Right atrium auricular region (tissue), 2 donors: ENCODE measurements around the gene CTNND2. TPM values are rescaled to one million over a fixed set of nuclear protein-coding genes. Genes with fewer than 3 reads are reported as not detected.

Experiments used
- DNase-seq: peaks from one replicate; pipeline ENCODE4 v3.0.0-alpha.2; 2019; ENCODE audit warnings: low spot score
- H3K27ac ChIP-seq, 2 donors: fragments of 200-600 bp; sonication (generic); 1 replicate in 1 of 2; 2 replicates in 1 of 2; pipeline ENCODE4 v1.5.1; 2016 to 2019
- H3K27me3 ChIP-seq, 2 donors: fragments of 200-600 bp; sonication (generic); one replicate each; pipeline versions ENCODE4 v1.5.1 to v1.6.0; 2017 to 2019
- H3K36me3 ChIP-seq: fragments of 200-600 bp; sonication (generic); one replicate; pipeline ENCODE4 v1.5.1; 2016
- H3K4me1 ChIP-seq, 2 donors: fragments of 200-600 bp; sonication (generic); one replicate each; pipeline versions ENCODE4 v1.5.1 to v1.6.0; 2017 to 2019
- H3K4me3 ChIP-seq, 2 donors: fragments of 200-600 bp; sonication (generic); 1 replicate in 1 of 2; 2 replicates in 1 of 2; pipeline ENCODE4 v1.5.1; 2017 to 2019; ENCODE audit warnings: mild to moderate bottlenecking in 1 of 2, moderate library complexity in 1 of 2
- H3K9me3 ChIP-seq, 2 donors: fragments of 200-600 bp; sonication (generic); one replicate each; pipeline ENCODE4 v1.5.1; 2019
- total RNA-seq, 2 donors: library from RNA; depleted of rRNA; stranded (reverse); fragments of >200 nt; gene quantifications; one replicate each; pipeline ENCODE4 v1.1.0, GENCODE V29; 2016
- TF ChIP-seq, protein P1 (sequence below), 2 donors: fragments of 200-600 bp; sonication (generic); IDR thresholded peaks; one replicate each; pipeline ENCODE4 v1.5.1; 2019; ENCODE audit warnings: antibody characterized with exemption in 2 of 2

The CTNND2 gene
- total RNA-seq, 2 donors from 2014 or later, result 8.6 to 9.0 TPM

DNA sequence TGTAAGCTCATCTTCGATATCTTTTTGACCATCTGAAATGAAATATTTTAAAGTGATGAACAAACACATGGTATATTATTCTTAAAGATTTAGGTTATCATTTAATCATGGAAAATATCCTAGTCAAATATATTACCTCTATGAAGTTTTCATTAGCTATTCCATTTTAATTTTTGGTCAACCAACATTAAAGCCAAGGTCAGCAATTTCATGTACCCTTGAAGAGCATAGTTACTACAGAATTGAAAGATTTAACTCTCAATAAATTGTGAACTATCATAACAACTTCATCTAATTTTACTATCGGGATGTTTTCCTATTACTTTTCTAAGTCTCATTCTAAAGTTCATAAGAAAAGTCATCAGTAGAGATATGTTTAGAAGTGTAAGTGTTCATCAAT, 492.6 kb downstream of the CTNND2 start:
- Histone ChIP-seq H3K27me3 (no peaks in the 10 kb centered on the region), H3K27ac (no peak overlapping the region)
- TF ChIP-seq, protein P1, sequence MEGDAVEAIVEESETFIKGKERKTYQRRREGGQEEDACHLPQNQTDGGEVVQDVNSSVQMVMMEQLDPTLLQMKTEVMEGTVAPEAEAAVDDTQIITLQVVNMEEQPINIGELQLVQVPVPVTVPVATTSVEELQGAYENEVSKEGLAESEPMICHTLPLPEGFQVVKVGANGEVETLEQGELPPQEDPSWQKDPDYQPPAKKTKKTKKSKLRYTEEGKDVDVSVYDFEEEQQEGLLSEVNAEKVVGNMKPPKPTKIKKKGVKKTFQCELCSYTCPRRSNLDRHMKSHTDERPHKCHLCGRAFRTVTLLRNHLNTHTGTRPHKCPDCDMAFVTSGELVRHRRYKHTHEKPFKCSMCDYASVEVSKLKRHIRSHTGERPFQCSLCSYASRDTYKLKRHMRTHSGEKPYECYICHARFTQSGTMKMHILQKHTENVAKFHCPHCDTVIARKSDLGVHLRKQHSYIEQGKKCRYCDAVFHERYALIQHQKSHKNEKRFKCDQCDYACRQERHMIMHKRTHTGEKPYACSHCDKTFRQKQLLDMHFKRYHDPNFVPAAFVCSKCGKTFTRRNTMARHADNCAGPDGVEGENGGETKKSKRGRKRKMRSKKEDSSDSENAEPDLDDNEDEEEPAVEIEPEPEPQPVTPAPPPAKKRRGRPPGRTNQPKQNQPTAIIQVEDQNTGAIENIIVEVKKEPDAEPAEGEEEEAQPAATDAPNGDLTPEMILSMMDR (IDR thresholded peaks at IDR 0.05), result no peak

DNA sequence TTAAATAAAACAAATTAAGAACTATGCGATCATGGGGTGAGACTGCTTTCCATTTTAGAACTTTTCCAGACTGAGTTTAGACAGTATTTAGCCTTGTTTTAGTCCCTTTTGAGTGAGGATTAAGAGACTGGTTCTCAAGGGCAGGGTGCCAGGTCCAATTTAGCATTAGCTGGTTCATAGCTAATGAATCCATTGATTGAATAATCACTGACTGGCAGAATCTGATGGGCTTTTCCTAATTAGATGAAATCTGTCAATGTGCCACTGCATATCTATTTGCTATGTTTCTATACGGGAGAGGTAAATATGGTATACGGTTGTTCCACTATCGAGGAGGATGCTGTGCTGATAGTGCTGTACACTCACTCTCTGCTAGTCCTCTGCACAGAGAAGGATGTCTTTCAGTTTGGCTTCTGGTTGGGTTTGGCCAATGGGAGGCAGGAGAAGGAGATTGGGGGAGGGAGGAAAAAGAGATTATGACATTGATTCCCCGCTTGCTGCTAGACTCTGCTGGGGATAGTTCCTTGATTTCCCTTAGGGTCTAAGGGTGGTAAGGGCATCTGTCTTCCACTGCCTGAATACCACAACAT, 496.6 kb downstream of the CTNND2 start:
- TF ChIP-seq, protein P1 (IDR thresholded peaks at IDR 0.05), result no peak
- no peak for DNase-seq
- no peaks in the 10 kb centered on the region for H3K4me1 ChIP-seq
- H3K4me3 ChIP-seq, result no peak overlapping the region
- no peaks in the 10 kb centered on the region for H3K36me3 ChIP-seq
- H3K27ac ChIP-seq, result no peak overlapping the region
- H3K27me3 ChIP-seq, result no peaks in the 10 kb centered on the region
- no peaks in the 10 kb centered on the region for H3K9me3 ChIP-seq

More for the DNA sequence above, 492.6 kb downstream of the CTNND2 start:
- Histone ChIP-seq H3K4me1 (no peaks in the 10 kb centered on the region), H3K36me3 (no peaks in the 10 kb centered on the region), H3K4me3 (no peak overlapping the region), H3K9me3 (peaks cover 0 to 6% of the 10 kb centered on the region in 2 donors)
- DNase-seq, result no peak

DNA sequence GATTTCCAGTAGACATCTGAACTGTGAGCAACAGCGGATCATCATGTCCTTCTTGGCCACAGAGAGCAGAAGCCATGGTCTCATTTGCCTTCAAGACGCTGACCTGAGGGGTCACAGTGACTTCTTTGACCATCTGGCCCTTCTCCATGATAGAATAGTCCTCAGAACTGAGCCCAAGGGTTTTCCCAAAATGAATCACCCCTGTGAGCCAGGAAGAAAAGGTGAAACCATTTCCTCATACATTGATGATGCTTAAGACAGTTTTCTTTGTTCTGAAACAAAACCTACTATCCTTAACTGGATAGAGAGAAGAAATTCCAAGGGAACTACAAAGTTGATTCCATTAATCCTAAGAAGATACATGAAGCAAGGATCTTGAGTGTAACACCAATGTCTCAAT, 503.9 kb downstream of the CTNND2 start:
- no peak overlapping the region for H3K4me3 ChIP-seq
- DNase-seq, result no peak

DNA sequence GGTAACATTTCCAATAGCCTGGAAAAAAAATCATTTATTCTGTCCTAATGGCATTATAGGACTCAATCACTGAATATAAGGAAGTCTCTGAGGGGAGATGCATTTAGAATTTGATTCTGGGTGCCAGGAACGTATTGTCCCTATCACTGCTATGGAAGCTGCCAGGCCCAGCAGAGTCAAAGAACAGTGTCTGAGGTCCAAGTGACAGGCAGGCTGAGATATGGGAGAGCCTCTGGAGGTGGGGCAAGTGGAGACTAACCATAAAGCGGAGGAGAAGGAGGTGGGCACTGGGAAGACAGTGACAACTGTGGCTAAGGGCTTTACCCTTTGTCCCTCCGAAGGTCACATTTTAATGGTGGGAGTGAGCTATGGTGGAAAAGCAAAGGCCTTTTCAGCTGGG, 505.5 kb downstream of the CTNND2 start:
- H3K27me3 ChIP-seq, result no peaks in the 10 kb centered on the region
- TF ChIP-seq, protein P1 (IDR thresholded peaks at IDR 0.05), result no peak
- no peak overlapping the region for H3K27ac ChIP-seq
- no peak overlapping the region for H3K4me3 ChIP-seq
- H3K36me3 ChIP-seq, result no peaks in the 10 kb centered on the region
- peaks cover 0 to 4% of the 10 kb centered on the region in 2 donors for H3K4me1 ChIP-seq
- H3K9me3 ChIP-seq, result no peaks in the 10 kb centered on the region
- no peak for DNase-seq

More for the DNA sequence above, 503.9 kb downstream of the CTNND2 start:
- no peaks in the 10 kb centered on the region for H3K36me3 ChIP-seq
- H3K27me3 ChIP-seq, result no peaks in the 10 kb centered on the region
- peaks cover 0 to 4% of the 10 kb centered on the region in 2 donors for H3K4me1 ChIP-seq
- TF ChIP-seq, protein P1 (IDR thresholded peaks at IDR 0.05), result no peak
- no peak overlapping the region for H3K27ac ChIP-seq
- no peaks in the 10 kb centered on the region for H3K9me3 ChIP-seq

DNA sequence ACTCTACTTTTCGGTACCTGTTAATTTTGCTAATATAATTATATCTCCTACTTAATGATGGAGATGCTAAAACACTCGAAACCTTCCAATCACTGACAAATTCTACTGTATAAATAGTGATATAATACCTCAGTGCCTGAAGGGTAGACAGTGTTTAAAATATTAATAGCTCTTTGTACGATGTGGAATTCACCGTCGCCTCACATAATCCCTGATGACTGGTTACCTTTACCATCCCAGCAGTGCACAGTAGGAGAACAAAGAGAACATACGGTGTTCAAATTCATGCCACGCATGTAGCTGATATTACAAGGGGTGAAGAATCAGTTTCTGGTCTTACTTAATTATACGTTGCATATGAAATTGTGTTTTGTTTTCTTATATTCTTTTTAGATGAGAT, 506.7 kb downstream of the CTNND2 start:
- Histone ChIP-seq H3K4me1 (peaks cover 0 to 4% of the 10 kb centered on the region in 2 donors), H3K9me3 (no peaks in the 10 kb centered on the region), H3K27me3 (no peaks in the 10 kb centered on the region), H3K27ac (no peak overlapping the region), H3K4me3 (no peak overlapping the region), H3K36me3 (no peaks in the 10 kb centered on the region)
- no peak for DNase-seq
- TF ChIP-seq, protein P1 (IDR thresholded peaks at IDR 0.05), result no peak

DNA sequence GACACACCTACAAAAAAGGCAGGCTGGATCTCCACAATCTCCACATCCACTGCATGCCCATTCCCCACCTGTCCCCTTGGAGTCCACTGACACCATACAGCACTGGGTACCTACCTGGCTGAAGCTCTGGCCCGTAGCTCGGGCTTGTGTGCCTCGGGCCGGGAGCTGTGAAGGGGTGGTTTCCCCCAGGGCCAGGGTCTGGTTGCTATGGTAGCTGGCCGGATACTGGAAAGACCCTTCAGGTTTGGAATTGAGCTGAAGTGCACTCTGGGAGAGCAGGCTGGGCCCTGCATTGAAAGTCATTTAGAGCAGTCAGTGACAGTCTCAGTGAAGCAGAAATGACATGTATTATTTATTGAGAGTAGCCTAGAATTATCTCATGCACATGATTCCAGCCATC, 507.3 kb downstream of the CTNND2 start:
- H3K4me3 ChIP-seq, result no peak overlapping the region

More for the DNA sequence above, 507.3 kb downstream of the CTNND2 start:
- Histone ChIP-seq H3K4me1 (peaks cover 0 to 4% of the 10 kb centered on the region in 2 donors), H3K9me3 (no peaks in the 10 kb centered on the region), H3K27ac (no peak overlapping the region), H3K27me3 (no peaks in the 10 kb centered on the region), H3K36me3 (no peaks in the 10 kb centered on the region)
- TF ChIP-seq, protein P1 (IDR thresholded peaks at IDR 0.05), result no peak
- no peak for DNase-seq
